CD4-positive, alpha-beta T cell treated with Interleukin-17A for 1 hour (primary cell): ENCODE measurements around the gene ASB3.

ENCODE experiments used
- DNase-seq: peaks from one replicate; pipeline ENCODE4 v3.0.0-alpha.2; 2020

Gene ASB3

GRCh38 chr2:53640466-53640865, 146.3 kb downstream of the ASB3 start:
- DNase-seq = no peak

GRCh38 chr2:53636596-53636995, 150.2 kb downstream of the ASB3 start:
- no peak for DNase-seq

- no peak for DNase-seq
These were observed 150.6 kb downstream of the ASB3 start for GRCh38 chr2:53636109-53636508.

- no peak for DNase-seq
These were observed 151.1 kb downstream of the ASB3 start for GRCh38 chr2:53635694-53636093.

- DNase-seq = no peak
These were observed 153.3 kb downstream of the ASB3 start for GRCh38 chr2:53633441-53633840.

- no peak for DNase-seq
These were observed 154.0 kb downstream of the ASB3 start for GRCh38 chr2:53632714-53633113.

GRCh38 chr2:53632126-53632460, 154.7 kb downstream of the ASB3 start:
- DNase-seq = no peak

- DNase-seq = no peak
These were observed 155.2 kb downstream of the ASB3 start for GRCh38 chr2:53631313-53632125.

GRCh38 chr2:53630026-53630606, 156.6 kb downstream of the ASB3 start:
- no peak for DNase-seq

GRCh38 chr2:53629501-53629900, 157.3 kb downstream of the ASB3 start:
- no peak for DNase-seq

- DNase-seq = no peak
These were observed 157.8 kb downstream of the ASB3 start for GRCh38 chr2:53629001-53629400.

- no peak for DNase-seq
These were observed 164.6 kb downstream of the ASB3 start for GRCh38 chr2:53622141-53622540.

- DNase-seq = no peak
These were observed 165.8 kb downstream of the ASB3 start for GRCh38 chr2:53620981-53621380.
